ENCODE results near the gene PSD4. TPM values are rescaled to one million over a fixed set of nuclear protein-coding genes. Genes with fewer than 3 reads are reported as not detected.

Gene PSD4
- total RNA-seq, 4 donors from 2014 or later: 48.2 to 193 (median 87.4) TPM

- no peak for DNase-seq
- H3K9me3 ChIP-seq: no peaks in the 10 kb centered on the region
- no peak overlapping the region for H3K27ac ChIP-seq
- intact Hi-C loops (cut with DNase I; ENCODE audit: low total_unique reads) (no loop called here), in situ Hi-C loops (cut with MboI; ENCODE audit: low pct_ligation_motif_present in 1 of 4, low pct_unique_long_range_greater_than_20kb in 1 of 4, low sequenced_read_pairs in 3 of 4) (no loop called here)
- 62 to 100% methylated on average over 1 to 4 of the region's 4 CpGs for WGBS, 2 donors (ENCODE audit: low coverage in 1 of 2)
- no peaks in the 10 kb centered on the region for H3K36me3 ChIP-seq
- H3K4me3 ChIP-seq: no peak overlapping the region
- H3K27me3 ChIP-seq: no peaks in the 10 kb centered on the region
- TF ChIP-seq POLR2AphosphoS5 (IDR thresholded peaks at IDR 0.05) (no peak), POLR2A (IDR thresholded peaks at IDR 0.05) (no peak), EP300 (IDR thresholded peaks at IDR 0.05; ENCODE audit: low read depth) (no peak), CTCF (IDR thresholded peaks at IDR 0.05) (no peak)
- H3K4me1 ChIP-seq: peaks cover 0 to 5% (median 0%) of the 10 kb centered on the region in 4 donors
These were observed 52.7 kb downstream of the PSD4 start for GRCh38 chr2:113226462-113226861.

- TF ChIP-seq EP300 (IDR thresholded peaks at IDR 0.05; ENCODE audit: low read depth) (no peak), POLR2AphosphoS5 (IDR thresholded peaks at IDR 0.05) (no peak), CTCF (IDR thresholded peaks at IDR 0.05) (no peak), POLR2A (IDR thresholded peaks at IDR 0.05) (no peak)
- H3K27ac ChIP-seq: no peak overlapping the region
- peaks cover 0 to 5% (median 0%) of the 10 kb centered on the region in 4 donors for H3K4me1 ChIP-seq
- WGBS, 2 donors (ENCODE audit: low coverage in 1 of 2): 67 to 96% methylated on average over 1 of the region's 1 CpG
- DNase-seq: no peak
- no peaks in the 10 kb centered on the region for H3K36me3 ChIP-seq
- in situ Hi-C loops (cut with MboI; ENCODE audit: low pct_ligation_motif_present in 1 of 4, low pct_unique_long_range_greater_than_20kb in 1 of 4, low sequenced_read_pairs in 3 of 4) (no loop called here), intact Hi-C loops (cut with DNase I; ENCODE audit: low total_unique reads) (no loop called here)
- no peak overlapping the region for H3K4me3 ChIP-seq
- no peaks in the 10 kb centered on the region for H3K9me3 ChIP-seq
- no peaks in the 10 kb centered on the region for H3K27me3 ChIP-seq
These were observed 53.5 kb downstream of the PSD4 start for GRCh38 chr2:113227290-113227689.

- in situ Hi-C loops (cut with MboI; ENCODE audit: low pct_ligation_motif_present in 1 of 4, low pct_unique_long_range_greater_than_20kb in 1 of 4, low sequenced_read_pairs in 3 of 4): no loop called here
- no peaks in the 10 kb centered on the region for H3K9me3 ChIP-seq
- H3K27me3 ChIP-seq: no peaks in the 10 kb centered on the region
- no peak overlapping the region for H3K27ac ChIP-seq
- peaks cover 0 to 5% (median 0%) of the 10 kb centered on the region in 4 donors for H3K4me1 ChIP-seq
- H3K4me3 ChIP-seq: no peak overlapping the region
- no peaks in the 10 kb centered on the region for H3K36me3 ChIP-seq
- TF ChIP-seq POLR2A (IDR thresholded peaks at IDR 0.05): no peak
- no peak for TF ChIP-seq CTCF (IDR thresholded peaks at IDR 0.05)
- no peak for TF ChIP-seq POLR2AphosphoS5 (IDR thresholded peaks at IDR 0.05)
- no peak for TF ChIP-seq EP300 (IDR thresholded peaks at IDR 0.05; ENCODE audit: low read depth)
- intact Hi-C loops (cut with DNase I; ENCODE audit: low total_unique reads): no loop called here
- DNase-seq: no peak
- WGBS, 2 donors (ENCODE audit: low coverage in 1 of 2): 76 to 100% methylated on average over 1 to 3 of the region's 3 CpGs
These were observed 53.9 kb downstream of the PSD4 start for GRCh38 chr2:113227698-113228097.

GRCh38 chr2:113228351-113228750 lies 54.6 kb downstream of the PSD4 start:
- WGBS, 2 donors (ENCODE audit: low coverage in 1 of 2): 84% methylated on average over 1 of the region's 1 CpG; no CpG with 5 or more reads in 1 of the 2 donors
- H3K4me1 ChIP-seq: peaks cover 0 to 5% (median 0%) of the 10 kb centered on the region in 4 donors
- H3K9me3 ChIP-seq: no peaks in the 10 kb centered on the region
- TF ChIP-seq CTCF (IDR thresholded peaks at IDR 0.05) (no peak), POLR2AphosphoS5 (IDR thresholded peaks at IDR 0.05) (no peak)
- intact Hi-C loops (cut with DNase I; ENCODE audit: low total_unique reads) (no loop called here), in situ Hi-C loops (cut with MboI; ENCODE audit: low pct_ligation_motif_present in 1 of 4, low pct_unique_long_range_greater_than_20kb in 1 of 4, low sequenced_read_pairs in 3 of 4) (no loop called here)
- no peaks in the 10 kb centered on the region for H3K27me3 ChIP-seq
- H3K36me3 ChIP-seq: no peaks in the 10 kb centered on the region
- no peak overlapping the region for H3K27ac ChIP-seq
- H3K4me3 ChIP-seq: no peak overlapping the region
- no peak for DNase-seq
